HEK293T (cell line): ENCODE results near the gene DYNC1LI1.

Source experiments
- CTCF ChIA-PET: fragments of 350-600 bp; formaldehyde crosslinking; extraction: SDS; loops from one replicate; lab custom pipeline; 2021; ENCODE audit warnings: antibody characterized with exemption, inconsistent platforms; lab: Yijun Ruan, JAX
- POLR2A ChIA-PET: fragments of 350-600 bp; formaldehyde crosslinking; extraction: SDS; loops from one replicate; lab custom pipeline; 2020; ENCODE audit warnings: antibody characterized with exemption, inconsistent platforms; lab: Yijun Ruan, JAX
- DNase-seq: peaks from one replicate; pipeline ENCODE4 v3.0.0; 2012; ENCODE audit warnings: mixed read lengths; ENCODE audit errors: extremely low spot score
- ARNT ChIP-seq: fragments of 450-650 bp; IDR thresholded peaks from 2 replicates; pipeline ENCODE4 v1.6.1; 2017; ENCODE audit warnings: mild to moderate bottlenecking
- BHLHE40 ChIP-seq: fragments of 450-650 bp; IDR thresholded peaks from 2 replicates; pipeline ENCODE4 v1.6.1; 2016; ENCODE audit warnings: mild to moderate bottlenecking, moderate library complexity, borderline replicate concordance
- CTBP1 ChIP-seq: fragments of 450-650 bp; IDR thresholded peaks from 2 replicates; pipeline ENCODE4 v1.6.1; 2016; ENCODE audit warnings: borderline replicate concordance
- ELF4 ChIP-seq: fragments of 450-650 bp; IDR thresholded peaks from 2 replicates; pipeline ENCODE4 v1.6.1; 2017; ENCODE audit warnings: antibody characterized with exemption
- FOXA1 ChIP-seq: fragments of 450-650 bp; IDR thresholded peaks from 2 replicates; pipeline ENCODE4 v1.6.1; 2016; ENCODE audit warnings: mild to moderate bottlenecking
- FOXK2 ChIP-seq: fragments of 450-650 bp; IDR thresholded peaks from 2 replicates; pipeline ENCODE4 v1.6.1; 2016; ENCODE audit warnings: mild to moderate bottlenecking
- FOXM1 ChIP-seq: fragments of 450-650 bp; IDR thresholded peaks from 2 replicates; pipeline ENCODE4 v1.6.1; 2017; ENCODE audit warnings: mild to moderate bottlenecking, borderline replicate concordance
- HDGF ChIP-seq: fragments of 450-650 bp; IDR thresholded peaks from 2 replicates; pipeline ENCODE4 v1.6.1; 2017; ENCODE audit warnings: antibody characterized with exemption, borderline replicate concordance
- L3MBTL2 ChIP-seq: fragments of 450-650 bp; conservative IDR thresholded peaks from 2 replicates; pipeline ENCODE4 v1.6.1; 2016; ENCODE audit warnings: mild to moderate bottlenecking
- LEF1 ChIP-seq: fragments of 450-650 bp; IDR thresholded peaks from 2 replicates; pipeline ENCODE4 v1.6.1; 2017; ENCODE audit warnings: mild to moderate bottlenecking, borderline replicate concordance
- NFRKB ChIP-seq: fragments of 450-650 bp; IDR thresholded peaks from 2 replicates; pipeline ENCODE4 v1.6.1; 2016; ENCODE audit warnings: mild to moderate bottlenecking, moderate library complexity
- SP1 ChIP-seq: fragments of 450-650 bp; IDR thresholded peaks from 2 replicates; pipeline ENCODE4 v1.6.1; 2017
- SUZ12 ChIP-seq: fragments of 450-650 bp; IDR thresholded peaks from 2 replicates; pipeline ENCODE4 v1.6.1; 2016; ENCODE audit warnings: mild to moderate bottlenecking
- TARDBP ChIP-seq: fragments of 450-650 bp; IDR thresholded peaks from 2 replicates; pipeline ENCODE4 v1.6.1; 2016
- ZNF384 ChIP-seq: fragments of 450-650 bp; IDR thresholded peaks from 2 replicates; pipeline ENCODE4 v1.6.1; 2016
- TF ChIP-seq, protein P1 (sequence below): fragments of 450-650 bp; IDR thresholded peaks from 2 replicates; pipeline ENCODE4 v1.6.1; 2016

Gene DYNC1LI1

DNA sequence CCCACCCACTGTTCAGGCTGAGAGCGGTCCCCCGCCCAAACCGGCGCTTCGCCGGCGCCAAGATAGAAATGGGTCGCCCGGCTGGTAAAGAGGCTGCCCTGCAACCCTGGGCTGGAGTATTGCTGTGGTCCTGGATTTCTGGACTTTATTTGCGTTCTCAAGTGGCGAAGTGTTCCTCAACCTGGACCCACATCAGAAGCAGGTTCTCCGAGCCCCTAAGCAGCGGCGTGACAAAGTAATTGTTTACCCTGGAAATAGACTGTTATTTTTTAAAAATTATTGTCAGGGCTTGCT lies 481 bp upstream of the DYNC1LI1 start:
- DNase-seq: no peak
- TF ChIP-seq L3MBTL2 (0 out of 2 replicates have a peak, but pooled peaks have one; percentile 5), ELF4 (no peak)
- ChIA-PET POLR2A (no interaction called here), CTCF (no interaction called here)

DNA sequence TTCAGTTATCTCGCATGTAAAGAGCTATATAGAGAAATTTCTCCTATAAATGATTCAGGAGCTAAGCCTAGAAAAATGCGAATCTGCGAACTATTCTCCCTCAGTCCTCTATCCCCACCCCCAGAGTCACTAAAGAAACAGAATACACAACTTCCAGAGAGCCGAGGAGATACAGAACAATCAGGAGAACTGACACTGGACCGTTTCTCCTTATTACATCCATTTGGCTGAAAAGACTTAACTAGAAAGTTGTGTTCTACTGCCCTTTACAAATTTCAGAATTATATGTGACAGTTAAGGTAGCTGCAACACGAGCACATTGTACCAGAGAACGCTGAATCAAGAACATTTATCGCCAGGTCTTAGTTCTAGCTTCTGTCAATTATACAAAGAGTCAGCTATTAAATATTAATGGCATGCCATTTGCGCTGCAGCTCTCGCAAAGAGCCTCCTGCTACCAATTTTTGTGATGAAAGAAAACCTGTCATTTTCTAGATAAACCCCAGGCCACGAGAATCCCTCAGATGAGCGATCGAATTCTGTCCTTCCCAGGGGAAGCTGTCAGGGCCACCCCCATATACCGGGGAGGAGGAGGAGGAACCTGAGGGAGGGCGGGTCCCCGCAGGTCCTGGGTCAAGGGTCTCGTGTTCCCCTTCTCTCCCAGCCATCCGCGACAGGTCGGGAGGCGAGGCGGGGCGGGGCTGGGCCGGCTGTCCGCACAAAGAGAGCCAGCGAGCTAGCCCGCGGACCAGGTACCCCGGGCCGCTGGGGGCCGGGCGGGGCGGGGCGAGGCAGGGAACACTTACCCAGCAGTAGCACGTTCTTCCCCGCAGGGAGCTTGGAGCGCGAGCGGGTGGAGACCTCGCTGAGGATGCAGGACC lies 878 bp downstream of the DYNC1LI1 start:
- ChIA-PET CTCF (interaction anchor here (1.0 kb wide), 1 partner anchor 51 kb away, joined by 3 read pairs; no protein-coding TSS in a partner anchor), POLR2A (interaction anchor here (0.5 to 1.5 kb wide), 9 partner anchors 10 to 869 kb away, joined by 3 to 6 read pairs (median 3); partner anchors contain the start of gene CNOT10)
- peak; percentile 64 for DNase-seq
- no peak for TF ChIP-seq LEF1
- no peak for TF ChIP-seq ARNT
- TF ChIP-seq HDGF: no peak
- TF ChIP-seq CTBP1: no peak
- no peak for TF ChIP-seq L3MBTL2
- no peak for TF ChIP-seq NFRKB
- TF ChIP-seq, protein P1, sequence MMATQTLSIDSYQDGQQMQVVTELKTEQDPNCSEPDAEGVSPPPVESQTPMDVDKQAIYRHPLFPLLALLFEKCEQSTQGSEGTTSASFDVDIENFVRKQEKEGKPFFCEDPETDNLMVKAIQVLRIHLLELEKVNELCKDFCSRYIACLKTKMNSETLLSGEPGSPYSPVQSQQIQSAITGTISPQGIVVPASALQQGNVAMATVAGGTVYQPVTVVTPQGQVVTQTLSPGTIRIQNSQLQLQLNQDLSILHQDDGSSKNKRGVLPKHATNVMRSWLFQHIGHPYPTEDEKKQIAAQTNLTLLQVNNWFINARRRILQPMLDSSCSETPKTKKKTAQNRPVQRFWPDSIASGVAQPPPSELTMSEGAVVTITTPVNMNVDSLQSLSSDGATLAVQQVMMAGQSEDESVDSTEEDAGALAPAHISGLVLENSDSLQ: no peak; the same call in 1 of the 2 replicates
- no peak for TF ChIP-seq FOXM1

DNA sequence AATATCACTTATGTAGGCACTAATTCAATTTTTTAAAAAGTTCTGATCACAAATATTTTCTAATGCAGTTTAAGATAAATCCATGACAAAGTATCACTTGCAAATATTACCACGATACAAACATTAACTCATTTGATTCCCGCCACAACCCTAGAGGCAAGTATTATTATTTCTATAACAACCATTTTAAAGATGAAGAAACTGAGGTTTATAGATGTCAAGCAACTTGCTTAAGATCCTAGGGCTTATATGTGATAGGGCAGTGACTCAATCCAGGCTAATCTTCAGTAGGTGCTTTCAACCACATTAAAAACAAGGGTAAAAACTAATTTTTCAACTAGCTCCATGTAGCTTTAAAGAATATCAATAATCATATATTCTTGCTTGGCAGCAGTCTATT lies 1.7 kb downstream of the DYNC1LI1 start:
- no peak for DNase-seq
- TF ChIP-seq, protein P1: no peak
- TF ChIP-seq LEF1 (no peak), ARNT (no peak), CTBP1 (no peak), FOXK2 (no peak)
- CTCF ChIA-PET: no interaction called here
- POLR2A ChIA-PET: interaction anchor here (1.3 to 1.5 kb wide), 2 partner anchors 91 to 116 kb away, joined by 3 read pairs; partner anchors contain the start of gene CNOT10

DNA sequence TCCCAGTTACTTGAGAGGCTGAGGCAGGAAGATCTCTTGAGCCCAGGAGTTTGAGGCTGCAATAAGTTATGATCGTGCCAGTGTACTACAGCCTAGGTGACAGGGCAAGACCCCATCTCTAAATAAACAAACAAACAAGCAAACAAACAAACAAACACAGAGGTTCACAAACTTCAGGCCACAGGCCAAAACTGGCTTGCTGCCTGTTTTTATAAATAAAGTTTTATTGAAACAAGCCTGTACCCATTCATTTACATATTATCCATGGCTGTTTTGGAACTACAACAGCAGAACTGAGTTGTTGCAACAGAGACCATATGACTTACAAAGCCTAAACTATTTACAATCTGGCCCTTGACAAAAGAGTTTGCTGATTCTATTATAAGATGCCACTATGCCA lies 6.5 kb downstream of the DYNC1LI1 start:
- DNase-seq: no peak
- ChIA-PET CTCF (interaction anchor here (0.7 kb wide), 1 partner anchor 97 kb away, joined by 3 read pairs; no protein-coding TSS in a partner anchor), POLR2A (no interaction called here)
- TF ChIP-seq TARDBP: no peak
- no peak for TF ChIP-seq ZNF384
- no peak for TF ChIP-seq CTBP1
- TF ChIP-seq HDGF: no peak
- no peak for TF ChIP-seq SP1
- no peak for TF ChIP-seq L3MBTL2
- no peak for TF ChIP-seq LEF1
- TF ChIP-seq, protein P1: no peak
- no peak for TF ChIP-seq SUZ12
- no peak for TF ChIP-seq FOXK2
- TF ChIP-seq ARNT: no peak
- TF ChIP-seq FOXM1: no peak
- TF ChIP-seq NFRKB: no peak
- no peak for TF ChIP-seq FOXA1

DNA sequence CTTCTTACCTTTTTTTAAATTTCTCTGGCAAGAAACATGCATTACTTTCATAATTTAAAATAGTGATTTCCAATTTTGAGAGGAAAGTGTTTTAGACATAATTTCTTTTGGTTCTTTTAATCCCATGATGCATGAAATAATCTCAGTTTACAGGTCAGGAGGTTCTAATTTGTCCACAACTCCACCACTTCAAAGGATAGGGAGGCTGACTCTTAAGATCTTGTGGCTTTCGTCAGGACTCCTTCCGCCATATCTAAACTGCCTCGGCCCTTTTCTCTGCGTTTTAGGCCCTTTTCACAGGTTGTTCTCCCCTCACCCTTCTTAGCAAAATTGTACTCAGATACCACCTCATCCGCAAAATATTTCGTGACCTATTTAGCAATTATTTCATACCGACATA lies 8.0 kb downstream of the DYNC1LI1 start:
- ChIA-PET POLR2A (no interaction called here), CTCF (no interaction called here)

More for the DNA sequence above, 8.0 kb downstream of the DYNC1LI1 start:
- no peak for DNase-seq
- TF ChIP-seq SP1 (no peak), LEF1 (no peak), FOXM1 (no peak), SUZ12 (no peak), NFRKB (no peak), HDGF (no peak), BHLHE40 (no peak), FOXA1 (no peak), TARDBP (no peak), FOXK2 (no peak), L3MBTL2 (no peak), ELF4 (no peak), CTBP1 (no peak), ZNF384 (no peak)
- TF ChIP-seq, protein P1: no peak
